Osteocyte (in vitro differentiated cells): ENCODE data around the gene RHOF. TPM values are rescaled to one million over a fixed set of nuclear protein-coding genes. Genes with fewer than 3 reads are reported as not detected.

Source experiments
- DNase-seq: peaks from one replicate; pipeline ENCODE4 v3.0.0; 2021; ENCODE audit warnings: mixed read lengths; ENCODE audit not compliant: unreplicated experiment; ENCODE audit errors: extremely low spot score
- H3K27ac Mint-ChIP-seq: one replicate; pipeline ENCODE4 v1.8.0; 2021; ENCODE audit warnings: mild to moderate bottlenecking, mixed read lengths; ENCODE audit not compliant: unreplicated experiment
- H3K27me3 Mint-ChIP-seq: one replicate; pipeline ENCODE4 v1.8.0; 2021; ENCODE audit warnings: mixed read lengths; ENCODE audit not compliant: unreplicated experiment
- H3K36me3 Mint-ChIP-seq: one replicate; pipeline ENCODE4 v1.8.0; 2021; ENCODE audit warnings: mixed read lengths; ENCODE audit not compliant: unreplicated experiment
- H3K4me1 Mint-ChIP-seq: one replicate; pipeline ENCODE4 v1.8.0; 2021; ENCODE audit warnings: mixed read lengths; ENCODE audit not compliant: unreplicated experiment
- H3K4me3 Mint-ChIP-seq: one replicate; pipeline ENCODE4 v1.8.0; 2021; ENCODE audit warnings: mild to moderate bottlenecking, moderate library complexity, mixed read lengths; ENCODE audit not compliant: unreplicated experiment
- H3K9me3 Mint-ChIP-seq: one replicate; pipeline ENCODE4 v1.8.0; 2021; ENCODE audit warnings: mixed read lengths; ENCODE audit not compliant: unreplicated experiment
- total RNA-seq: library from RNA; stranded (reverse); gene quantifications from 2 replicates; pipeline ENCODE4 v1.2.1, GENCODE V29; 2021
- TF ChIP-seq, protein P1 (sequence below): fragments of 200-600 bp; sonication (generic); IDR thresholded peaks from 2 replicates; pipeline ENCODE4 v1.5.0; 2021; ENCODE audit warnings: antibody characterized with exemption, mild to moderate bottlenecking, moderate library complexity

The RHOF gene
- total RNA-seq, 1 donor from 2014 or later: 11.3 TPM

DNA sequence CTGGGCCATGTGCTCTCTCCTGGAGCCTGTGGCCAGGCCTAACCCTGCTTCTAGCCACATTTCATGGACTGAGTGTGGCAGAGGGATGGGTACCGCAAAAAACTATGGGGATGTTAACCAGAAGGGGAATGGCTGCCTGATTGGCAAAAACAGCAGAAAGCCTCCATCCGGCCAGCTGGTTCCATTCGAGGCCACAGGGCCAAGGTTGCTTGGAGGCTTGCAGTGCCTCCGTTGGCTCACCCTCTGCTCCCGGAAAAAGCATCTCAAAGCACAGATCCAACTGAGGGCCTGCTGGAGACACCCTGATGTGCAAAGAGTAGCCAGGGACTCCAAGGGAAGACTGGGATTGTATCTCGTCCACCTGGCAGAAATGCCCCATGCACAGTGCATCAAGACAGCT is 64.5 kb downstream of the RHOF start:
- Mint-ChIP-seq H3K27me3 (no peaks in the 10 kb centered on the region), H3K9me3 (peaks cover 4% of the 10 kb centered on the region), H3K4me1 (peaks cover 7% of the 10 kb centered on the region), H3K4me3 (no peak overlapping the region), H3K36me3 (peaks cover 9% of the 10 kb centered on the region), H3K27ac (no peak overlapping the region)
- TF ChIP-seq, protein P1, sequence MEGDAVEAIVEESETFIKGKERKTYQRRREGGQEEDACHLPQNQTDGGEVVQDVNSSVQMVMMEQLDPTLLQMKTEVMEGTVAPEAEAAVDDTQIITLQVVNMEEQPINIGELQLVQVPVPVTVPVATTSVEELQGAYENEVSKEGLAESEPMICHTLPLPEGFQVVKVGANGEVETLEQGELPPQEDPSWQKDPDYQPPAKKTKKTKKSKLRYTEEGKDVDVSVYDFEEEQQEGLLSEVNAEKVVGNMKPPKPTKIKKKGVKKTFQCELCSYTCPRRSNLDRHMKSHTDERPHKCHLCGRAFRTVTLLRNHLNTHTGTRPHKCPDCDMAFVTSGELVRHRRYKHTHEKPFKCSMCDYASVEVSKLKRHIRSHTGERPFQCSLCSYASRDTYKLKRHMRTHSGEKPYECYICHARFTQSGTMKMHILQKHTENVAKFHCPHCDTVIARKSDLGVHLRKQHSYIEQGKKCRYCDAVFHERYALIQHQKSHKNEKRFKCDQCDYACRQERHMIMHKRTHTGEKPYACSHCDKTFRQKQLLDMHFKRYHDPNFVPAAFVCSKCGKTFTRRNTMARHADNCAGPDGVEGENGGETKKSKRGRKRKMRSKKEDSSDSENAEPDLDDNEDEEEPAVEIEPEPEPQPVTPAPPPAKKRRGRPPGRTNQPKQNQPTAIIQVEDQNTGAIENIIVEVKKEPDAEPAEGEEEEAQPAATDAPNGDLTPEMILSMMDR: no peak
- DNase-seq: no peak

Other genes starting within 250 kb of the RHOF start
- gene KDM2B, start 212.7 kb downstream of the RHOF start, total RNA-seq: 30.8 and 31.9 TPM in 2 replicates
- 9.1 and 11.1 TPM in 2 replicates for gene ORAI1, start 167.2 kb downstream of the RHOF start, total RNA-seq
- 0.11 and 0.29 TPM in 2 replicates for gene MORN3, start 124.0 kb downstream of the RHOF start, total RNA-seq
- 10.2 and 13.2 TPM in 2 replicates for gene TMEM120B, start 80.9 kb downstream of the RHOF start, total RNA-seq
- gene SETD1B, start 10.3 kb upstream of the RHOF start, total RNA-seq: 21.0 and 21.8 TPM in 2 replicates
- gene HPD, start 65.2 kb upstream of the RHOF start, total RNA-seq: not detected in 2 replicates
- 58.0 and 63.5 TPM in 2 replicates for gene PSMD9, start 95.1 kb upstream of the RHOF start, total RNA-seq
- 2.4 and 2.6 TPM in 2 replicates for gene CFAP251, start 124.9 kb upstream of the RHOF start, total RNA-seq
- 10.0 and 11.8 TPM in 2 replicates for gene BCL7A, start 228.2 kb upstream of the RHOF start, total RNA-seq